Adrenal gland (tissue), 12 donors: ENCODE data around the gene NRXN2. TPM values are rescaled to one million over a fixed set of nuclear protein-coding genes. Genes with fewer than 3 reads are reported as not detected.

Source experiments
- DNase-seq, 7 donors: peaks; one replicate each; pipeline ENCODE4 v3.0.0-alpha.2; 2019 to 2020
- H3K27ac ChIP-seq, 5 donors: fragments of 200-600 bp; sonication (generic) in 4 of 5; 1 replicate in 3 of 5; 2 replicates in 2 of 5; pipeline versions ENCODE4 v1.5.1 to v1.8.0; 2016 to 2020; ENCODE audit warnings: mild to moderate bottlenecking in 1 of 5
- H3K27me3 ChIP-seq: fragments of 200-600 bp; 2 replicates; pipeline ENCODE4 v1.8.0; 2021
- H3K36me3 ChIP-seq, 2 donors: fragments of 200-600 bp; replicated peaks in 1 of 2; 1 replicate in 1 of 2; 2 replicates in 1 of 2; pipeline versions ENCODE4 v1.5.1 to v1.8.0; 2018 to 2022
- H3K4me1 ChIP-seq, 2 donors: fragments of 200-600 bp; replicated peaks in 1 of 2; 1 replicate in 1 of 2; 2 replicates in 1 of 2; pipeline versions ENCODE4 v1.5.1 to v1.8.0; 2018 to 2021
- H3K4me3 ChIP-seq, 4 donors: fragments of 200-600 bp; sonication (generic) in 3 of 4; one replicate each; pipeline ENCODE4 v1.5.1; 2016 to 2018
- H3K9me3 ChIP-seq, 3 donors: fragments of 200-600 bp; sonication (generic) in 1 of 3; replicated peaks in 1 of 3; 1 replicate in 2 of 3; 2 replicates in 1 of 3; pipeline versions ENCODE4 v1.5.1 to v1.8.0; 2016 to 2021
- CTCF ChIP-seq, 6 experiments: fragments of 450-650 bp in 4 of 6; fragments of 200-600 bp in 2 of 6; sonication (generic) in 1 of 6; IDR thresholded peaks; 1 replicate in 5 of 6; 2 replicates in 1 of 6; pipeline versions ENCODE4 v1.5.1 to v1.8.0; 2016 to 2021; ENCODE audit warnings: antibody characterized with exemption in 6 of 6, mild to moderate bottlenecking in 2 of 6, moderate library complexity in 1 of 6
- POLR2A ChIP-seq, 2 donors: fragments of 450-650 bp; IDR thresholded peaks; one replicate each; pipeline ENCODE4 v1.6.1; 2017; ENCODE audit warnings: antibody characterized with exemption in 2 of 2, mild to moderate bottlenecking in 2 of 2, moderate library complexity in 1 of 2
- WGBS, 4 donors: extraction: QIAGEN DNeasy Blood & Tissue Kit in 2 of 4; methylation state at CpG; one replicate each; pipeline versions ENCODE4 v1.1.5 to v1.1.7; 2013 to 2017; 5-methylcytosine and 5-hydroxymethylcytosine counted together
- intact Hi-C, 2 donors: fragments of 100-400 bp; cut with DNase I; formaldehyde crosslinking; loops; one replicate each; pipeline versions ENCODE4 v1.14.1 to v1.15.0; 2022 to 2023
- polyA plus RNA-seq, 3 donors: library from polyadenylated mRNA; stranded (reverse); fragments of 200-250 nt in 2 of 3; fragments of 350-450 nt in 1 of 3; fragmentation: Illumina TruSeq in 1 of 3; extraction: RNeasy Lipid Tissue Mini Kit (QIAGEN cat#74804) in 1 of 3; gene quantifications; one replicate each; pipeline ENCODE4 v1.2.3, GENCODE V29; 2013 to 2014
- total RNA-seq, 9 donors: library from RNA; depleted of rRNA in 4 of 9; stranded (reverse); fragments of >200 nt in 4 of 9; fragments of 120-200 nt in 1 of 9; fragmentation: NEBNext Ultra II Directional in 1 of 9; extraction: Animal tissue kit (Norgen Biotek cat#: 25700) in 1 of 9; gene quantifications; one replicate each; pipeline versions ENCODE4 v1.1.0 to v1.2.4, GENCODE V29; 2013 to 2023
- donor health status: healthy with polysubstance abuse.
- donor health status: Bipolar disorder and iron deficiency.
- donor health status: DM: yes; HTN: yes; CAD: no.
- donor health status: DM: no; HTN: no; CAD: no.
- donor health status: DM: no; HTN: no; CAD: no.
- donor health status: DM: yes; HTN: yes; CAD: no.

The NRXN2 gene
- total and polyA plus RNA-seq, 12 donors: 1.7 to 17.1 (median 4.9) TPM

- Histone ChIP-seq H3K4me1 (peaks cover 27 to 71% of the 10 kb centered on the region in 2 donors), H3K36me3 (peaks cover 0 to 63% of the 10 kb centered on the region in 2 donors), H3K27me3 (no peaks in the 10 kb centered on the region), H3K4me3 (no peak overlapping the region), H3K27ac (peak overlapping the region in 4 of 5 donors; percentile 14 to 87 (median 70)), H3K9me3 (no peaks in the 10 kb centered on the region)
- 34 to 48% (median 40%) methylated on average over 8 to 11 of the region's 11 CpGs for WGBS, 4 donors
- peak in 2 of 7 donors; percentile 23 to 41 for DNase-seq
- TF ChIP-seq CTCF (IDR thresholded peaks at IDR 0.05) (no peak), POLR2A (IDR thresholded peaks at IDR 0.05) (no peak)
- intact Hi-C loops: no loop called here
These were observed 41.1 kb upstream of the NRXN2 start for GRCh38 chr11:64764040-64764611.

- Histone ChIP-seq H3K27ac (peak overlapping the region; percentile 14 to 87 (median 66)), H3K4me1 (peaks cover 27 to 73% of the 10 kb centered on the region in 2 donors), H3K4me3 (no peak overlapping the region), H3K36me3 (peaks cover 0 to 58% of the 10 kb centered on the region in 2 donors), H3K27me3 (no peaks in the 10 kb centered on the region), H3K9me3 (no peaks in the 10 kb centered on the region)
- peak in 2 of 7 donors; percentile 41 to 54 for DNase-seq
- WGBS, 4 donors: 39 to 48% (median 44%) methylated on average over 3 to 6 of the region's 6 CpGs
- intact Hi-C loops: no loop called here
- TF ChIP-seq CTCF (IDR thresholded peaks at IDR 0.05) (no peak), POLR2A (IDR thresholded peaks at IDR 0.05) (no peak)
These were observed 40.6 kb upstream of the NRXN2 start for GRCh38 chr11:64763526-64764039.

- peak in 6 of 7 donors; percentile 69 to 86 (median 80) for DNase-seq
- H3K27me3 ChIP-seq: no peaks in the 10 kb centered on the region
- peaks cover 27 to 71% of the 10 kb centered on the region in 2 donors for H3K4me1 ChIP-seq
- TF ChIP-seq POLR2A (IDR thresholded peaks at IDR 0.05) (no peak), CTCF (IDR thresholded peaks at IDR 0.05) (no peak)
- H3K27ac ChIP-seq: peak overlapping the region; percentile 14 to 87 (median 66)
- WGBS, 4 donors: 31 to 38% (median 35%) methylated on average over 13 of the region's 13 CpGs
- H3K36me3 ChIP-seq: peaks cover 0 to 51% of the 10 kb centered on the region in 2 donors
- no peak overlapping the region for H3K4me3 ChIP-seq
- no peaks in the 10 kb centered on the region for H3K9me3 ChIP-seq
- intact Hi-C loops: no loop called here
These were observed 39.9 kb upstream of the NRXN2 start for GRCh38 chr11:64762674-64763525.

GRCh38 chr11:64762277-64762673 lies 39.3 kb upstream of the NRXN2 start:
- Histone ChIP-seq H3K9me3 (no peaks in the 10 kb centered on the region), H3K4me1 (peaks cover 27 to 64% of the 10 kb centered on the region in 2 donors), H3K4me3 (no peak overlapping the region), H3K27ac (peak overlapping the region; percentile 14 to 87 (median 66)), H3K27me3 (no peaks in the 10 kb centered on the region), H3K36me3 (peaks cover 0 to 45% of the 10 kb centered on the region in 2 donors)
- intact Hi-C loops: no loop called here
- peak in 1 of 7 donors; percentile 33 for DNase-seq
- no peak for TF ChIP-seq POLR2A (IDR thresholded peaks at IDR 0.05)
- TF ChIP-seq CTCF (IDR thresholded peaks at IDR 0.05): no peak
- 51 to 57% (median 54%) methylated on average over 5 of the region's 5 CpGs for WGBS, 4 donors
